Middle frontal gyrus (tissue), 1 donor: ENCODE results near the gene TMEM8B.

ENCODE experiments used
- DNase-seq: peaks from one replicate; pipeline ENCODE4 v3.0.0-alpha.2; 2015; ENCODE audit warnings: low spot score; ENCODE audit errors: extremely low spot score

TMEM8B gene

GRCh38 chr9:35810122-35810521, 18.9 kb upstream of the TMEM8B start:
- no peak for DNase-seq

GRCh38 chr9:35811381-35812024, 17.5 kb upstream of the TMEM8B start:
- DNase-seq, result no peak

GRCh38 chr9:35812025-35812602, 16.9 kb upstream of the TMEM8B start, which contains the start of gene SPAG8:
SPAG8 (minus strand) TSS chr9:35812262; CDS start chr9:35812147, 115 bp downstream.
- DNase-seq, result peak; percentile 88

GRCh38 chr9:35813434-35814105, 15.5 kb upstream of the TMEM8B start:
- no peak for DNase-seq

- DNase-seq, result peak; percentile 19
These were observed 14.8 kb upstream of the TMEM8B start for GRCh38 chr9:35814106-35814840.

- peak; percentile 94 for DNase-seq
These were observed 14.0 kb upstream of the TMEM8B start, which contains the start of gene HINT2 for GRCh38 chr9:35814841-35815543. HINT2 (minus strand) TSS chr9:35815042; CDS start chr9:35814979, 63 bp downstream.

GRCh38 chr9:35816708-35817107, 12.3 kb upstream of the TMEM8B start:
- no peak for DNase-seq

GRCh38 chr9:35818341-35818740, 10.7 kb upstream of the TMEM8B start:
- no peak for DNase-seq

GRCh38 chr9:35820076-35820475, 9.0 kb upstream of the TMEM8B start:
- no peak for DNase-seq

GRCh38 chr9:35822926-35823325, 6.1 kb upstream of the TMEM8B start:
- no peak for DNase-seq

- no peak for DNase-seq
These were observed 2.8 kb upstream of the TMEM8B start for GRCh38 chr9:35826071-35826701.

- DNase-seq, result no peak
These were observed 1.5 kb upstream of the TMEM8B start for GRCh38 chr9:35827486-35827885.

GRCh38 chr9:35828716-35829083, 328 bp upstream of the TMEM8B start, which contains the start of gene FAM221B:
FAM221B (minus strand) TSS chr9:35828732; CDS start chr9:35826161, 2,571 bp downstream.
- DNase-seq, result no peak

- DNase-seq, result no peak
These were observed 702 bp downstream of the TMEM8B start for GRCh38 chr9:35829764-35830096.

- DNase-seq, result no peak
These were observed 2.0 kb downstream of the TMEM8B start for GRCh38 chr9:35831040-35831439.

GRCh38 chr9:35832814-35833213, 3.8 kb downstream of the TMEM8B start:
- no peak for DNase-seq

- no peak for DNase-seq
These were observed 5.5 kb downstream of the TMEM8B start for GRCh38 chr9:35834260-35835215.

GRCh38 chr9:35835216-35835632, 6.2 kb downstream of the TMEM8B start:
- no peak for DNase-seq

GRCh38 chr9:35835766-35836165, 6.7 kb downstream of the TMEM8B start:
- no peak for DNase-seq

GRCh38 chr9:35836595-35836994, 7.6 kb downstream of the TMEM8B start:
- DNase-seq, result no peak
